K562 (cell line): ENCODE measurements around the gene MX1. TPM values are rescaled to one million over a fixed set of nuclear protein-coding genes. Genes with fewer than 3 reads are reported as not detected.

Source experiments
- ATAC-seq: fragments of 200-7000 bp; cut with Tn5 transposase; 3 replicates; pipeline ENCODE4 v1.9.1; 2020; ENCODE audit warnings: moderate library complexity
- BruUV-seq: library from RNA; stranded (reverse); fragments of 400-500 nt; replicated peaks from 2 replicates; lab custom pipeline; 2021; lab: Mats Ljungman, UMichigan
- CTCF ChIA-PET: fragments of 300-600 bp; formaldehyde crosslinking; extraction: SDS; loops from one replicate; lab custom pipeline; 2021; ENCODE audit warnings: low intra/inter-chr PET ratio; lab: Yijun Ruan, JAX
- POLR2A ChIA-PET: fragments of 300-600, 350-650 bp; sonication (Branson Sonifier 250); formaldehyde crosslinking; extraction: SDS; loops from one replicate; lab custom pipeline; 2021; ENCODE audit warnings: antibody characterized with exemption, inconsistent platforms; lab: Yijun Ruan, JAX
- DNase-seq, 4 experiments: peaks; one replicate each; pipeline versions ENCODE4 v3.0.0 to v3.0.0-alpha.2; 2011 to 2018; ENCODE audit warnings: low spot score in 3 of 4, mixed read lengths in 3 of 4; ENCODE audit errors: extremely low read depth in 1 of 4
- FAIRE-seq: peaks from 2 replicates; lab custom pipeline; 2011; peaks lifted over from hg19 to GRCh38; lab: Jason Lieb, UNC
- H2AFZ ChIP-seq: 2 replicates; pipeline ENCODE4 v1.6.0; 2011; ENCODE audit warnings: low read depth, low read length, control low read depth, inconsistent platforms
- H3K27ac ChIP-seq: fragments of 200-600 bp; 3 replicates; pipeline ENCODE4 v1.8.0; 2011; ENCODE audit warnings: low read depth, mild to moderate bottlenecking, control low read depth, inconsistent platforms, low read length, moderate library complexity, mixed read lengths; ENCODE audit errors: extremely low read depth
- H3K27me3 ChIP-seq, 2 experiments: fragments of 300-600 bp in 1 of 2; 2 replicates in 1 of 2; 3 replicates in 1 of 2; pipeline versions ENCODE4 v1.6.0 to v1.8.0; 2011; ENCODE audit warnings: inconsistent platforms in 2 of 2, low read length in 2 of 2, mild to moderate bottlenecking in 1 of 2, mixed read lengths in 1 of 2, moderate library complexity in 1 of 2; ENCODE audit not compliant: control insufficient read depth in 2 of 2, insufficient read depth in 2 of 2
- H3K36me3 ChIP-seq: fragments of 300-600 bp; 3 replicates; pipeline ENCODE4 v1.8.0; 2011; ENCODE audit warnings: mild to moderate bottlenecking, low read length, inconsistent platforms; ENCODE audit not compliant: control insufficient read depth, insufficient read depth
- H3K4me1 ChIP-seq, 2 experiments: fragments of 200-600 bp in 1 of 2; replicated peaks in 1 of 2; 2 replicates in 1 of 2; 3 replicates in 1 of 2; pipeline versions ENCODE4 v1.5.1 to v1.8.0; 2011; ENCODE audit warnings: inconsistent platforms in 2 of 2, low read length in 2 of 2, mild to moderate bottlenecking in 1 of 2, mixed read lengths in 1 of 2, moderate library complexity in 1 of 2; ENCODE audit not compliant: control insufficient read depth in 2 of 2, insufficient read depth in 2 of 2
- H3K4me2 ChIP-seq: 2 replicates; pipeline ENCODE4 v1.6.1; 2011; ENCODE audit warnings: low read length, control low read depth, inconsistent platforms, mixed read lengths; ENCODE audit not compliant: insufficient read depth
- H3K4me3 ChIP-seq: fragments of 200-600 bp; sonication (generic), shearing (Covaris generic); 2 replicates; pipeline ENCODE4 v1.5.1; 2016; ENCODE audit warnings: control low read depth, inconsistent platforms
- H3K79me2 ChIP-seq: fragments of 200-600 bp; 3 replicates; pipeline ENCODE4 v1.8.0; 2011; ENCODE audit warnings: low read length, inconsistent platforms; ENCODE audit not compliant: control insufficient read depth, insufficient read depth
- H3K9ac ChIP-seq, 2 experiments: 2 replicates each; pipeline versions ENCODE4 v1.6.0 to v1.6.1; 2011; ENCODE audit warnings: low read depth in 2 of 2, low read length in 2 of 2, control low read depth in 1 of 2, inconsistent platforms in 1 of 2, mild to moderate bottlenecking in 1 of 2, mixed read lengths in 1 of 2; ENCODE audit not compliant: insufficient read depth in 1 of 2
- H3K9me1 ChIP-seq: one replicate; pipeline ENCODE4 v1.6.0; 2011; ENCODE audit warnings: inconsistent platforms, mild to moderate bottlenecking, low read length, moderate library complexity; ENCODE audit not compliant: control insufficient read depth, insufficient read depth
- H3K9me3 ChIP-seq: replicated peaks from 2 replicates; pipeline ENCODE4 v1.5.1; 2011; ENCODE audit warnings: low read depth, low read length, inconsistent platforms; ENCODE audit not compliant: control insufficient read depth, insufficient read depth
- H4K20me1 ChIP-seq: replicated peaks from 2 replicates; pipeline ENCODE4 v1.6.1; 2011; ENCODE audit warnings: low read length, inconsistent platforms, mixed read lengths; ENCODE audit not compliant: control insufficient read depth, insufficient read depth
- BACH1 ChIP-seq: fragments of 200-800 bp; sonication (Bioruptor generic); IDR thresholded peaks from 2 replicates; pipeline ENCODE4 v1.6.1; 2016; ENCODE audit warnings: missing genetic modification characterization, missing compliant biosample characterization
- E2F4 ChIP-seq: sonication (generic); formaldehyde crosslinking; IDR thresholded peaks from 2 replicates; pipeline ENCODE4 v1.8.0; 2022; ENCODE audit warnings: mild to moderate bottlenecking, low read depth, missing genetic modification reagents
- HDGF ChIP-seq: fragments of 450-650 bp; IDR thresholded peaks from 2 replicates; pipeline ENCODE4 v1.6.1; 2016
- MCM5 ChIP-seq: fragments of 450-650 bp; IDR thresholded peaks from 2 replicates; pipeline ENCODE4 v1.6.1; 2016; ENCODE audit warnings: low read depth
- NR4A1 ChIP-seq, 2 experiments: fragments of 250-450 bp in 1 of 2; fragments of 450-650 bp in 1 of 2; sonication (Bioruptor Pico) in 1 of 2; IDR thresholded peaks; 2 replicates each; pipeline versions ENCODE4 v1.4.0 to v1.6.1; 2016 to 2020; ENCODE audit warnings: mild to moderate bottlenecking in 2 of 2, missing compliant biosample characterization in 1 of 2, missing genetic modification characterization in 1 of 2, moderate library complexity in 1 of 2
- NRF1 ChIP-seq, 2 experiments: fragments of 450-650 bp; IDR thresholded peaks in 1 of 2; conservative IDR thresholded peaks in 1 of 2; 2 replicates each; pipeline ENCODE4 v1.6.1; 2014; ENCODE audit warnings: mild to moderate bottlenecking in 2 of 2
- PHB ChIP-seq: fragments of 250-450 bp; sonication (Bioruptor Pico); IDR thresholded peaks from 2 replicates; pipeline ENCODE4 v1.5.0; 2021
- POLR3G ChIP-seq: IDR thresholded peaks from 2 replicates; pipeline ENCODE4 v1.6.1; 2011; ENCODE audit not compliant: insufficient read length, insufficient replicate concordance; ENCODE audit errors: extremely low read depth
- RBM22 ChIP-seq: fragments of 200-400 bp; formaldehyde crosslinking; IDR thresholded peaks from 2 replicates; pipeline ENCODE4 v1.6.1; 2018; ENCODE audit warnings: low read length, low read depth; ENCODE audit not compliant: poor library complexity, severe bottlenecking
- SIN3A ChIP-seq, 2 experiments: fragments of 150-350 bp in 1 of 2; IDR thresholded peaks; 2 replicates each; pipeline ENCODE4 v1.6.1; 2011 to 2016; ENCODE audit warnings: borderline replicate concordance in 2 of 2, low read depth in 2 of 2, low read length in 2 of 2, mild to moderate bottlenecking in 2 of 2, moderate library complexity in 2 of 2; ENCODE audit not compliant: control insufficient read depth in 1 of 2
- U2AF1 ChIP-seq: fragments of 200-400 bp; formaldehyde crosslinking; optimal IDR thresholded peaks from 2 replicates; pipeline ENCODE3; 2017; ENCODE audit warnings: mild to moderate bottlenecking, low read depth, low read length, moderate library complexity
- YBX1 ChIP-seq: fragments of 450-650 bp; IDR thresholded peaks from 2 replicates; pipeline ENCODE4 v1.7.1; 2016; ENCODE audit warnings: mild to moderate bottlenecking
- ZNF143 ChIP-seq: sonication (generic); formaldehyde crosslinking; IDR thresholded peaks from 2 replicates; pipeline ENCODE4 v1.9.0; 2022; ENCODE audit warnings: mild to moderate bottlenecking, missing genetic modification reagents
- ZNF511 ChIP-seq: sonication (generic); formaldehyde crosslinking; IDR thresholded peaks from 2 replicates; pipeline ENCODE4 v1.8.0; 2022; ENCODE audit warnings: mild to moderate bottlenecking, missing genetic modification reagents
- ZNF76 ChIP-seq: fragments of 250-450 bp; sonication (Bioruptor Pico); IDR thresholded peaks from 2 replicates; pipeline ENCODE4 v1.4.0; 2020; ENCODE audit warnings: mild to moderate bottlenecking, moderate library complexity, borderline replicate concordance
- ZNF764 ChIP-seq: fragments of 250-450 bp; sonication (Bioruptor Pico); IDR thresholded peaks from 2 replicates; pipeline ENCODE4 v1.4.0; 2020; ENCODE audit warnings: low read depth, mild to moderate bottlenecking, moderate library complexity
- WGBS: fragments of 100-300 bp; shearing (Covaris generic); methylation state at CpG from one replicate; pipeline ENCODE4 v1.1.6; 2016; ENCODE audit warnings: low coverage, mixed read lengths; ENCODE audit not compliant: insufficient coverage; ENCODE audit errors: missing lambda C conversion rate; 5-methylcytosine and 5-hydroxymethylcytosine counted together
- in situ Hi-C: fragments of 300-500 bp; cut with MboI; formaldehyde crosslinking; loops from 4 replicates; pipeline ENCODE4 v1.15.0; 2018; ENCODE audit warnings: inconsistent platforms, mixed read lengths
- intact Hi-C: fragments of 100-400 bp; cut with micrococcal nuclease; formaldehyde crosslinking; loops from 2 replicates; pipeline ENCODE4 v1.14.2; 2022
- polyA plus RNA-seq, 8 experiments: library from polyadenylated mRNA; depleted of rRNA in 4 of 8; stranded (reverse) in 5 of 8; unstranded in 3 of 8; fragments of >200 nt; fragmentation: Nextera tagmentation in 2 of 8; fragmentation: Illumina TruSeq in 1 of 8; extraction: Ambion mirVana in 2 of 8; extraction: Trizol in 1 of 8; gene quantifications; 2 replicates each; pipeline versions ENCODE4 v1.2.1 to v1.2.3, GENCODE V29; 2011 to 2014; ENCODE audit warnings: inconsistent platforms in 1 of 8, missing spikeins in 1 of 8
- total RNA-seq, 7 experiments: library from RNA; depleted of rRNA in 6 of 7; stranded (reverse); fragments of >200 nt in 6 of 7; fragmentation: Illumina TruSeq in 2 of 7; extraction: Trizol in 2 of 7; gene quantifications; 2 replicates each; pipeline versions ENCODE4 v1.2.1 to v1.2.3, GENCODE V29; 2011 to 2021; ENCODE audit warnings: low replicate concordance in 1 of 7
- TF ChIP-seq, protein P1 (sequence below): fragments of 250-450 bp; sonication (Bioruptor Pico); IDR thresholded peaks from 2 replicates; pipeline ENCODE4 v1.5.0; 2021
- TF ChIP-seq, protein P2 (sequence below): sonication (generic); formaldehyde crosslinking; IDR thresholded peaks from 2 replicates; pipeline ENCODE4 v1.8.1; 2022; ENCODE audit warnings: missing genetic modification reagents

Gene MX1
- total and polyA plus RNA-seq, 9 of the 15 experiments (the other 6 are each of a cell fraction or from before 2014, with no cell fraction given): 0.07 to 0.51 (median 0.21) TPM; not detected in 5

GRCh38 chr21:41470054-41470453 is 44.0 kb downstream of the MX1 start:
- no TSS peak for BruUV-seq
- 0% methylated on average over 5 of the region's 5 CpGs for WGBS
- no peak overlapping the region for H3K4me3 ChIP-seq
- H3K9me1 ChIP-seq: no peaks in the 10 kb centered on the region
- no peak overlapping the region for H2AFZ ChIP-seq
- ChIA-PET CTCF (no interaction called here), POLR2A (interaction anchor here (0.5 kb wide), 1 partner anchor 98 kb away, joined by 3 read pairs; no protein-coding TSS in a partner anchor)
- no peak overlapping the region for H3K4me2 ChIP-seq
- ATAC-seq (no peak), DNase-seq (no peak), FAIRE-seq (no peak)
- TF ChIP-seq YBX1: no peak
- TF ChIP-seq ZNF143 (CRISPR knock-in tag): no peak
- TF ChIP-seq BACH1: no peak
- no peak for TF ChIP-seq ZNF511 (CRISPR knock-in tag)
- no peak for TF ChIP-seq HDGF
- no peak for TF ChIP-seq SIN3A (IDR thresholded peaks at IDR 0.05; ENCODE audit: borderline replicate concordance in 2 of 2, control insufficient read depth in 1 of 2, low read depth in 2 of 2, low read length in 2 of 2)
- no peak for TF ChIP-seq POLR3G
- TF ChIP-seq, protein P1, sequence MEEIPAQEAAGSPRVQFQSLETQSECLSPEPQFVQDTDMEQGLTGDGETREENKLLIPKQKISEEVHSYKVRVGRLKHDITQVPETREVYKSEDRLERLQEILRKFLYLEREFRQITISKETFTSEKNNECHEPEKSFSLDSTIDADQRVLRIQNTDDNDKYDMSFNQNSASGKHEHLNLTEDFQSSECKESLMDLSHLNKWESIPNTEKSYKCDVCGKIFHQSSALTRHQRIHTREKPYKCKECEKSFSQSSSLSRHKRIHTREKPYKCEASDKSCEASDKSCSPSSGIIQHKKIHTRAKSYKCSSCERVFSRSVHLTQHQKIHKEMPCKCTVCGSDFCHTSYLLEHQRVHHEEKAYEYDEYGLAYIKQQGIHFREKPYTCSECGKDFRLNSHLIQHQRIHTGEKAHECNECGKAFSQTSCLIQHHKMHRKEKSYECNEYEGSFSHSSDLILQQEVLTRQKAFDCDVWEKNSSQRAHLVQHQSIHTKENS (CRISPR knock-in tag): no peak
- TF ChIP-seq RBM22: no peak
- TF ChIP-seq U2AF1: no peak
- no peak for TF ChIP-seq NR4A1 (CRISPR knock-in tag; IDR thresholded peaks at IDR 0.05)
- no peak for TF ChIP-seq NR4A1 (tag; IDR thresholded peaks at IDR 0.05)
- TF ChIP-seq NRF1 (conservative IDR thresholded peaks at IDR 0.05 in 1 of 2, IDR thresholded peaks at IDR 0.05 in 1 of 2): no peak
- no peak for TF ChIP-seq MCM5
- no peak for TF ChIP-seq E2F4 (CRISPR knock-in tag)
- TF ChIP-seq, protein P2, sequence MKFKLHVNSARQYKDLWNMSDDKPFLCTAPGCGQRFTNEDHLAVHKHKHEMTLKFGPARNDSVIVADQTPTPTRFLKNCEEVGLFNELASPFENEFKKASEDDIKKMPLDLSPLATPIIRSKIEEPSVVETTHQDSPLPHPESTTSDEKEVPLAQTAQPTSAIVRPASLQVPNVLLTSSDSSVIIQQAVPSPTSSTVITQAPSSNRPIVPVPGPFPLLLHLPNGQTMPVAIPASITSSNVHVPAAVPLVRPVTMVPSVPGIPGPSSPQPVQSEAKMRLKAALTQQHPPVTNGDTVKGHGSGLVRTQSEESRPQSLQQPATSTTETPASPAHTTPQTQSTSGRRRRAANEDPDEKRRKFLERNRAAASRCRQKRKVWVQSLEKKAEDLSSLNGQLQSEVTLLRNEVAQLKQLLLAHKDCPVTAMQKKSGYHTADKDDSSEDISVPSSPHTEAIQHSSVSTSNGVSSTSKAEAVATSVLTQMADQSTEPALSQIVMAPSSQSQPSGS (CRISPR knock-in tag): no peak
- no peak for TF ChIP-seq PHB
- no peak for TF ChIP-seq ZNF764 (CRISPR knock-in tag)
- TF ChIP-seq ZNF76 (CRISPR knock-in tag): no peak
- no peak overlapping the region for H3K27ac ChIP-seq
- in situ Hi-C loops (no loop called here), intact Hi-C loops (no loop called here)
- H3K9me3 ChIP-seq: no peaks in the 10 kb centered on the region
- no peaks in the 10 kb centered on the region for H3K79me2 ChIP-seq
- no peak overlapping the region for H3K9ac ChIP-seq
- no peaks in the 10 kb centered on the region for H3K36me3 ChIP-seq
- no peaks in the 10 kb centered on the region for H3K4me1 ChIP-seq
- peaks cover 8 to 36% of the 10 kb centered on the region in 2 experiments; a peak in 4 of 5 replicates for H3K27me3 ChIP-seq
- no peaks in the 10 kb centered on the region for H4K20me1 ChIP-seq
